HTERT RPE-1 (cell line): ENCODE data around the gene NPRL2.

Experiments
- in situ Hi-C: fragments of 300-500 bp; cut with MboI; formaldehyde crosslinking; loops from 4 replicates; pipeline ENCODE4 v1.14.3; 2020; ENCODE audit warnings: low sequenced_read_pairs

Gene NPRL2

DNA sequence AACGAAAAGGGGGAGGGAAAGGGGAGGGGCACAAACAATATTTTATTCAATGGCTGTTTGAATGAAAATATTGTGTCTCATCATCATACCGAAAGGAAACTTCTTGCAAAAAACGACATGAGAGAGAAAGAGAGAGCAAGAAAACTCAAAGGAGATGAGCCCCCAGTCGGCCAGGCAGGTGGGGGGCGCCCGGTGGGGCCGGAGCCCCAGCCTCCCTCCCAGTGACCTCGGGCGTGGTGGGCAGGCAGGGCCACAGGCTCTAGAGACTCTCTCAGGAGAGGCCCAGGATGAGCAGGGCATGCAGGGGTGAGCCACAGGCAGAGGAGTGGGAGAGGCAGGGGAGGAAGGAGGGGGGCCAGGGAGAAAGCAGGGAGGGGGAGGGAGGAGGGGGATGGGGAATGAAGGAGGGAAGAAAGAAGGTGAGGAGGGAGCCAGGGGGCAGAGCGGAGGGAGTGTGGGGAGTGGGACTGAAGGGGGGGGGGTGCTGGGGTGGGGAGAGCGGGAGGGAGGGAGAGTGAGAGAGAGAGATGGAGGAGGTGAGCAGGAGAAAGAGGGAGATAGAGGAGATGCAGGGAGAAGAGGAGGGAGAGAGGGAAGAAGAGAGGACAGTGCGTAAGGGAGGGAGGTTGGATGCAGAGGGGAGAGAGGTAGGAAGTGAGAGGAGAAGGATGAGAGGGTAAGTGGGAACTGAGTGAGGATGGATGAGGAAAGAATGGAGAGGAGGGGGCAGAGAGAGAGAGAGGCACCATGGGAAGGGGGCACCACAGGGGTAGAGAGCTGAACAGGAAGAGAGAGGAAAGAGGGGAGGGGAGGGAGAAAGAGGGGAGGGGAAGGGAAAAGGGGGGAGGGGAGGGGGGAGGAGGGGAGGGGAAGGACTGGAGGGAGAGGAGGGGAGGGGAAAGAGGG lies 22.8 kb upstream of the NPRL2 start:
- in situ Hi-C loops = no loop called here

GRCh38 chr3:50372349-50372748 lies 21.8 kb upstream of the NPRL2 start:
- in situ Hi-C loops = no loop called here

- in situ Hi-C loops = no loop called here
Observed at GRCh38 chr3:50371133-50371685, 20.6 kb upstream of the NPRL2 start.

DNA sequence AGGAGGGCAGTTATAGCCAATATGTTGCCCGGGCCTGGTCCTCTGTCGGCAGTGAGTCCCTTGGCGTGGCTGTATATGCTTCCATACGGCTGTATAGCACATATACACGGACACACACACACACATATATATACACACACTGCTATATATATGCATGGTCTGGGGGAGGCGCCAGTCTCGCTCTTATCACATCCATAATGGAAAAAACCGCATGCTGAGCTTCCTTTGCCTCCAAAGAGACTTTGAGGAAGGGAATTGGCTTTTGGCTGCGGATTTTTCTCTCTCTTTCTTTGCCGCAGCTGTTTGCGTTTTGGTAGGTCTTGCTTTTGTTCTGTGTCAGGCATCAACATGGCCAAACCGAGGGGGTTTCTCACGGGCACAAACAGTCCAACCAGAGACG lies 20.0 kb upstream of the NPRL2 start:
- in situ Hi-C loops = no loop called here

GRCh38 chr3:50369012-50369670 lies 18.6 kb upstream of the NPRL2 start:
- in situ Hi-C loops = no loop called here

DNA sequence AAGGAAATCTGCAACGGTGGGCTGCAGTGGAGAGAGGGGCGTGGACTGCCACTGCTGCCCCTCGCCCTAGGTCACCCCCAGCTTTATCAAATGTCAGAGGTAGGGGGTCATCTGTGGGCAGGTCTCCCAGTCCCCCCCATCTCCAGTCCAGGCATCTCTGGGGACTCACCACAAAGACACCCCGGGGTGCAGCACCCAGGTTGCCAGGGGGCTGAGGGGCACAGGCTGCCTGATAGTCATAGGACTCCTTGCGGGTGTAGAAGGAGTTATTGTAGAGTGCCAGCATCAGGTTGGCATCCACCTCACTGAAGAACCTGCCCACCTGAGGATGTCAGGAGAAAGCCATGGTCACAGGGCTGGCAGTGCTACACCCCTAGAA lies 15.3 kb upstream of the NPRL2 start:
- in situ Hi-C loops = no loop called here

- in situ Hi-C loops = no loop called here
Observed at GRCh38 chr3:50365080-50365841, 14.7 kb upstream of the NPRL2 start.

GRCh38 chr3:50364573-50365079 lies 14.1 kb upstream of the NPRL2 start:
- in situ Hi-C loops = no loop called here

- in situ Hi-C loops = no loop called here
Observed at GRCh38 chr3:50359760-50360110, 9.2 kb upstream of the NPRL2 start.

DNA sequence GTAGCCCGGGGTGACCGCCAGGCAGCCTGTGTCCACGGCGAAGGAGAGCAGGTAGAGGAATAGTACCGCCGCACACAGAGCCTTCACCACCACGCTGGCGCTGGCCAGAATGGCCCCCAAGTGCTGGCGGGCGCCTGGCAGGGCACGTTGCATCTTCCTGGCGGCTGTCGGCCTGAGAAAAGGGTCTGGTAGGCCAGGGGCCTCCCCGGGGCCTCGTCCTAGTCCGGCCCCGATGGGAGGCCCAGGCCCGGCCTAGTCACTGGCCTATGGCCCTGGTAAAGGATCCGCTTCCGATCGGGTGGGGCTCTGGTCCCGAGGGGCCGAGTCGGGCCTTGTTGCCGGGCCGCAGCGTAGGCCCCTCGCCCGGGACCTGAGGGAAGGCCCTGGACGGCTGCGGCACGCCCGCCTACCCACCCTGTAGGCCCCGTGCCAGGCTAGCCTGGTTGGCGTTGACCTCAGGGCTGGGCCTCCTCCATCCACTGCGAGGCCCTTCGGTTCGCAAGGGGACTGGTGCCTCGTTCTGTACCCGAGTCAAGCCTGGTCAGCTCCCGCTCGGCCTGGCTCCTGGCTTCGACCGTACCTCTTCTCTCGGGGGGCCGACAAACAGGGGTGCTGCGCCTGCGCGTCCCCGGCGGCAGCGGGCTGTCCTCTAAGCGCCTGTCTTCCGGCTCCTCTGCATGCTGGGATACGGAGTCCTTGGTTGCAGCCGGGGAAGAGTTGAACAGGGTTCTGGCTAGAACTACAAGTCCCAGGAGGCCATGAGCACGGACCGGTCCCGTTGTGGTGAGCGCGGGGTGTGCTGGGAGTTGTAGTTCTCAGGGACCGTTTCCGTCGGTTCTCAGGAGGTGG lies 8.6 kb upstream of the NPRL2 start, which contains the start of gene TMEM115:
TMEM115 (minus strand) TSS at position 611 of the 849 bp plus-strand sequence; CDS start at position 153, 458 bp downstream.
- in situ Hi-C loops = no loop called here

DNA sequence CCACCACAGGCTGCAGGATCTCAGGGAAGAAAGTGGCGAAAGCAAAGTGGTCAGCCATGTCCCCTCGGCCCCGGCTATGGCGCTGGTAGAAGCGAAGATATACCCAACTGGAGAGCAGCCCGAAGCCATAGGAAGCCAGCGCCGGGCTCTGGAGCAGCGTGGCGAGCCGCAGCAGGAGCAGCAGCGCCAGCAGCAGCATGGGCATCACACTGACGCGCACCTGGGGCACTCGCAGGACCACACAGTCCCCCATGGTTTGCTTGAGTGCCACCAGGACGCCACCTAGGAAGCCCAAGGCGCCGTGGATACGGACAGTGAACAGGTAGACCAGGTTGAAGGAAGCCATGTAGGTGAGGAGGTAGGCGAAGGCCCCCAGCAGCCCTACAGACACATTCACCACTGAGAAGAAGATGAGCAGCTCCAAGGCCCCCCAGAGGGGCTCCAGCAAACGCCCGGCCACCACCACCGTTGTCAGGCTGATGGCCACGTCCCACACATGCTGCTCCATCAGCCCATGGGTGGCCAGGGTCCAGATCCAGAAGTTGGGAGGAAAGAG lies 7.9 kb upstream of the NPRL2 start:
- in situ Hi-C loops = no loop called here

DNA sequence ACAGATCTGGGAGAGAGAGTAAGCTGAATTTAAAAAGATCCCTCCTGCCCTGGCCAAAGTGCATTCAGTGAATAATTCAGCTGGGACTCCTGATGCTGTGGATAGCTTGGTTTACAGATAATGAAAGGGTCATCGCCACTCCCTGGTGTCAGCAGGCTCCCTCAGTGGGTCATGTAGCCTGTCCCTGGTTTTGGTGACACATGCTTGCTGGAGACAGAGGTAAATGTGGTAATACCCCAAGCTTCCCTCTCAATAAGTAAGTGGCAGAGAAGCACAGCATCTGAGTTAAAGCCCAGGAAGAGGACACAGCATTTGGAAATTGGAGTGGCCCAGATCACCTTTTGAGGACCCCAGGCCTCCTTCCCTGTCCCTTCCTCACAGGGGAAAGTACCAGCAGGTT lies 6.9 kb upstream of the NPRL2 start:
- in situ Hi-C loops = no loop called here

DNA sequence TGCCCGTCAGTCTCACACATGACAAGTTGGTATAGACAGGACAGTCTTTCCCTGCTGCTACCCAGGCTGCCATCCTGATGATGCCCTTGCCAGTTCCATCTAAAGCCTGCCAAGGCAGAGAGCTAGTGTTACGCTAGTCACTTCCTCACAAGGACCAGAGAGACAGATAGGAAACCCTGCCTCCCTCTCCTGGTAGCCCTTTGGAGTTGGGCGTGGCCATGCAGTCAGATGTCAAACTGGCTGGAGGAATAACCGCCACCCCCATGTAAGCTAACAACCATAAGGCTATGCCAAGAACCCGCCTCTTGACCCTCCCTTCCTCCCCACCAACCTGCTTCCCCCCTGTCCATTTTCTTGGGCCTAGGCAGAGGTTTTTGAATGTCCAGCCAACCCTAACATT lies 6.0 kb upstream of the NPRL2 start:
- in situ Hi-C loops = no loop called here

DNA sequence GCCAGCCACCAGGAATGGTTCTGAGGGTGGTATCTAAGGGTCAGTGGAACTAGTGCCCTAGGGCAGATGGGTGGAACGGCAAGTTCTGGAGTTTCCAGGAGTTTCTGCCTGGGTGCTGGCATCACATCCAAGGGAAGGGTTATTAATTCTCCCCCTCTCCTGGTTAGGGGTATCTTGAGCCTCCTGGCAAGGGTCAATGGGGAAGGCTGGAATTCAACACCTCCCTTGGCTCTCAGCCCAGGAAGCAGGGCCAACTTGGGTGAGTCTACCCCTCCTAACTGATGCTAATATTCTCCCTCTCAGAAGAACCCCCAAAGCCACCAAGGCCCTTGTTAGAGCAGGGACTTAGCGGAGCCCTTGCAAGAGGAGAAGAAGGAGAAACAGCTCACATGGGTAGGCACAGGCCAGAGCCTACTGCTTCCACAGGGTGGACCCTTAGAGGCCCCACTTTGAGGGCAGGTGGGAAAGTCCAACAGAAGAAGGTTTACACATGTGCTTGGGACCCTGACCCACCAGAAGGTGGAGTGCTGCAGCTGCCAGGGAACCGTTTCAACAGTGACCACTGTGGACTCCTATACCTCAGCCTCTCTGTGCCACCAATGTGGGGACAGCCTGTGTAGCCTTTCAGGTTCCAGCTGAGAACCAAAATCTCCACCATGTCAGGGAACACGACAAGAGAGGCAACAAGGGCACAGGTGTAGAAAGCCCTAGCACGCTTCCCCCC lies 5.4 kb upstream of the NPRL2 start:
- in situ Hi-C loops = no loop called here

DNA sequence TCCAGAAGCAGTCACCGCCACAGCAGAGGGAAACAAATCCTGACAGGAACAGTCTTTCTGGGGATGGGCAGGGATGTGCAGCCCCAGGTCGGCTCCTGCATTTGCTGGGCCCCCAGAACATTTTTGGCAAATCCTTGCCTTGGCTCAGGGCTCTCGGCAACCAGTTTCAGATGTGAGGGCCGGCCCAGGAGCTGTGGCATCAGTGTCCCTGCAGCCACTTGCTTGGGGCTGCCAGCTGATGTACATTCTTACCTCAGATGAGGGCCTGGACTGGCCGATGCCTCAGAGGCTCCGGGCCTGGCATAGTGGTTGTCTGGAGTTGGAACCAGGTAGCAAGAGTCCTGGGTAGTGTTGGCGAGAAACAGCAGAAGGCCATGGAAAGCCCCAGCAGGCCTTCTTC lies 4.3 kb upstream of the NPRL2 start:
- in situ Hi-C loops = no loop called here

DNA sequence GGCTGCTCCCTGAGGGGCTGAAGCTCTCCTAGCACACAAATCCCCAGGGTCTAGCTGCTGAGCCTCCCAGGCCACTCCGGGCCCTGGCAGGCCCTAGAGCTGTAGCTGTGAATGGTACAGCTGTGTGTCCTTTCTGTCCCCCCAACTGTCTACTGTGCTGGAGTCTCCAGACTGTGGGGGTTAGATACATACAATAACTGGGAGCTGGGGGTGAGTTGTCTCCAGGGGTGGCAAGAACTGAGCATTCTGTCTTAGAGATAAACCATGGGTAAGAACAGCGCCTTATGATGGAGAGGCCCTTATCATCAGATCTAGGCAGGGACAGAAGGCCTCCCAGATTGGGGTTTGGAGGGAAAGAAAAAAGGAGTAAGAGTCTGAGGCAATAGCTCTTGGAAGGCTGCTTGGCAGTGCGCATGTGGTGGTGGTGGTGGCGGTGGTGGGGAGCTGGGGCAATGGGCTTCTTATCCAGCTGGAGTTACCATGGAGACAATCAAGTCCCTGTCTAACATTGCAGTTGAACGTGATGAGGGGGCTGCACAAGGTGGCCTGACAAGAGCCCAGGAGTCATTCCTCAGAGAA lies 3.7 kb upstream of the NPRL2 start:
- in situ Hi-C loops = no loop called here

DNA sequence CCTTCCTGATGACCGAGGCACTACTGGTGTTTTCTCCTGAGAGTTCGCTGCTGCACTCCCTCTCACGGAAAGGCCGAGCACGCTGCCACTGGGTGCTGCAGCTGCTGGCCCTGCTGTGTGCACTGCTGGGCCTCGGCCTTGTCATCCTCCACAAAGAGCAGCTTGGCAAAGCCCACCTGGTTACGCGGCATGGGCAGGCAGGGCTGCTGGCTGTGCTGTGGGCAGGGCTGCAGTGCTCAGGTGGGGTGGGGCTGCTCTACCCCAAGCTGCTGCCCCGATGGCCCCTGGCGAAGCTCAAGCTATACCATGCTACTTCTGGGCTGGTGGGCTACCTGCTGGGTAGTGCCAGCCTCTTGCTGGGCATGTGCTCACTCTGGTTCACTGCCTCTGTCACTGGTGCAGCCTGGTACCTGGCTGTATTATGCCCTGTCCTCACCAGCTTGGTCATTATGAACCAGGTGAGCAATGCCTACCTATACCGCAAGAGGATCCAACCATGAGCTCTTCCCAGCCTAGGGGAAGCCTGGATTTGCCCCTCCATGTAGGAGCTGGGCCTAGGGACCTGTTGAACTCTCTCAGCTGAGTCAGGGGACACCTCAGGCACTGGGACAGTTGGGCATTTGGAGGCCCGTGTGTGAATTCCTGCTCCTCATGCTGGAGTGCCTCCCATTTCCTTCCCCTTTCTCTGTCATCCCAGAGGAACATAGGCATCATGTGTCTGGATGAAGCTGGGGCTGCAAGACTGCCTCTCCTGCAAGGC lies 2.9 kb upstream of the NPRL2 start:
- in situ Hi-C loops = no loop called here

DNA sequence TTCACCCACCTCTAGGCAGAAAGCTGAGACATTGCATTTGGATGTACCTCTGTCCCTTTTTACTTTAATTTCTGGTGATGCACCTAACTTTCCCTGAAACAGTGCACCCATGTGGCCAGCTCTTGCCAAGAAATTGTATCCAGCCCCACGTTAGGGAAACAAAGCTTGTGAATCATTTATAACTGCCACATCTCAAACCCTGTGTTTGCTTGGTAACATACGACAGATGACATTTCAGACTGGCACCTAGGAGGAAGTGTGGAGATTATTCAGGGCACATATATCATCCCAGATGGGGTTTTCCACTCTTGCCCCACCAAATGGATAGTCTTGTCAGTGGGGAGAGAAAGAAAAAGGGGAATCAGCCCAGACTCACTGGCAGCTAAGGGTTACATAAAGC lies 2.2 kb upstream of the NPRL2 start:
- in situ Hi-C loops = no loop called here
